OCI-LY7 (cell line): ENCODE measurements around the gene GDF10. TPM values are rescaled to one million over a fixed set of nuclear protein-coding genes. Genes with fewer than 3 reads are reported as not detected.

ENCODE experiments used
- BruUV-seq: library from RNA; stranded (reverse); fragments of 400-500 nt; replicated peaks from 2 replicates; lab custom pipeline; 2021; lab: Mats Ljungman, UMichigan
- CTCF ChIA-PET: fragments of 300-600 bp; sonication (Branson Sonifier 250); formaldehyde crosslinking; loops from one replicate; lab custom pipeline; 2022; ENCODE audit warnings: antibody characterized with exemption; ENCODE audit not compliant: unreplicated experiment; lab: Charles Lee
- POLR2A ChIA-PET: fragments of 300-600 bp; sonication (Branson Sonifier 250); formaldehyde crosslinking; loops from one replicate; lab custom pipeline; 2022; ENCODE audit warnings: antibody characterized with exemption; lab: Charles Lee
- DNase-seq: peaks from one replicate; pipeline ENCODE4 v3.0.0-alpha.2; 2015; ENCODE audit warnings: low spot score
- H2AFZ ChIP-seq: fragments of 200-600 bp; sonication (generic), shearing (Covaris generic); 2 replicates; pipeline ENCODE4 v1.6.1; 2014; ENCODE audit warnings: mild to moderate bottlenecking, antibody characterized with exemption, low read length, moderate library complexity
- H3K27ac ChIP-seq: fragments of 200-600 bp; sonication (generic); 2 replicates; pipeline ENCODE4 v1.5.1; 2014; ENCODE audit warnings: mixed run types, low read depth, mild to moderate bottlenecking, moderate library complexity, low read length, inconsistent platforms; ENCODE audit not compliant: poor library complexity, severe bottlenecking
- H3K36me3 ChIP-seq: fragments of 200-600 bp; sonication (generic); 2 replicates; pipeline ENCODE4 v1.6.1; 2014; ENCODE audit warnings: mild to moderate bottlenecking, antibody characterized with exemption, low read length, moderate library complexity, mixed read lengths; ENCODE audit not compliant: insufficient read depth
- H3K4me1 ChIP-seq: fragments of 200-600 bp; sonication (generic); 2 replicates; pipeline ENCODE4 v1.5.1; 2014; ENCODE audit warnings: mild to moderate bottlenecking, low read length; ENCODE audit not compliant: insufficient read depth, poor library complexity, severe bottlenecking
- H3K4me2 ChIP-seq: fragments of 200-600 bp; sonication (generic); 2 replicates; pipeline ENCODE4 v1.6.1; 2014; ENCODE audit warnings: mild to moderate bottlenecking, low read length
- H3K4me3 ChIP-seq: fragments of 200-600 bp; sonication (generic); 2 replicates; pipeline ENCODE4 v1.5.1; 2014; ENCODE audit warnings: mild to moderate bottlenecking, low read depth, low read length; ENCODE audit not compliant: poor library complexity, severe bottlenecking
- H3K79me2 ChIP-seq: fragments of 200-600 bp; sonication (generic); 2 replicates; pipeline ENCODE4 v1.6.1; 2016; ENCODE audit warnings: low read depth, mild to moderate bottlenecking, low read length, moderate library complexity, mixed read lengths; ENCODE audit not compliant: insufficient read depth
- H3K9me2 ChIP-seq: fragments of 200-600 bp; sonication (generic); 2 replicates; pipeline ENCODE4 v1.6.1; 2016; ENCODE audit warnings: mild to moderate bottlenecking, low read length, mixed read lengths; ENCODE audit not compliant: insufficient read depth
- H3K9me3 ChIP-seq: fragments of 200-600 bp; sonication (generic); 2 replicates; pipeline ENCODE4 v1.6.1; 2014; ENCODE audit warnings: mild to moderate bottlenecking, mixed run types, low read length, mixed read lengths
- H4K20me1 ChIP-seq: fragments of 200-600 bp; sonication (generic); 2 replicates; pipeline ENCODE4 v1.6.1; 2014; ENCODE audit warnings: mild to moderate bottlenecking, antibody characterized with exemption, low read length, moderate library complexity, mixed read lengths; ENCODE audit not compliant: insufficient read depth
- CTCF ChIP-seq: fragments of 200-600 bp; sonication (generic); conservative IDR thresholded peaks from 2 replicates; pipeline ENCODE4 v1.5.1; 2014; ENCODE audit warnings: mild to moderate bottlenecking, antibody characterized with exemption, low read length, moderate library complexity, mixed read lengths
- EZH2phosphoT487 ChIP-seq: fragments of 200-600 bp; sonication (generic); IDR thresholded peaks from 2 replicates; pipeline ENCODE4 v1.6.1; 2018; ENCODE audit warnings: low read depth, borderline replicate concordance, mild to moderate bottlenecking, mixed run types, antibody characterized with exemption, low read length, moderate library complexity, mixed read lengths
- intact Hi-C: fragments of 100-400 bp; cut with micrococcal nuclease; formaldehyde crosslinking; loops from one replicate; pipeline ENCODE4 v1.10.0; 2022; ENCODE audit not compliant: unreplicated experiment
- total RNA-seq, 2 experiments: library from RNA; depleted of rRNA in 1 of 2; stranded (reverse); fragments of >200 nt in 1 of 2; shearing (Covaris generic) in 1 of 2; gene quantifications; 2 replicates each; pipeline ENCODE4 v1.2.3, GENCODE V29; 2014 to 2022

GDF10 gene
- total RNA-seq, 2 experiments from 2014 or later: not detected

GRCh38 chr10:47351899-47352815, 52.2 kb downstream of the GDF10 start:
- H3K4me1 ChIP-seq: no peaks in the 10 kb centered on the region
- no peaks in the 10 kb centered on the region for H3K79me2 ChIP-seq
- H3K4me2 ChIP-seq: no peak overlapping the region
- intact Hi-C loops: no loop called here
- TF ChIP-seq EZH2phosphoT487 (no peak), CTCF (no peak)
- no peaks in the 10 kb centered on the region for H3K9me3 ChIP-seq
- H3K36me3 ChIP-seq: no peaks in the 10 kb centered on the region
- ChIA-PET POLR2A (no interaction called here), CTCF (no interaction called here)
- H2AFZ ChIP-seq: no peak overlapping the region
- no peak overlapping the region for H3K27ac ChIP-seq
- H3K4me3 ChIP-seq: no peak overlapping the region
- no peaks in the 10 kb centered on the region for H4K20me1 ChIP-seq
- H3K9me2 ChIP-seq: no peaks in the 10 kb centered on the region
- DNase-seq: no peak
- no TSS peak for BruUV-seq

- TF ChIP-seq CTCF (no peak), EZH2phosphoT487 (no peak)
- H4K20me1 ChIP-seq: no peaks in the 10 kb centered on the region
Observed at GRCh38 chr10:47353351-47353750, 53.4 kb downstream of the GDF10 start.

GRCh38 chr10:47354165-47354564, 54.2 kb downstream of the GDF10 start:
- H3K4me1 ChIP-seq: no peaks in the 10 kb centered on the region
- H3K4me2 ChIP-seq: no peak overlapping the region
- H3K36me3 ChIP-seq: no peaks in the 10 kb centered on the region
- no peaks in the 10 kb centered on the region for H3K9me2 ChIP-seq
- H3K4me3 ChIP-seq: no peak overlapping the region
- no peaks in the 10 kb centered on the region for H3K9me3 ChIP-seq
- H2AFZ ChIP-seq: no peak overlapping the region
- no TSS peak for BruUV-seq
- no peak for DNase-seq
- POLR2A ChIA-PET: no interaction called here
- intact Hi-C loops: no loop called here
- no peaks in the 10 kb centered on the region for H3K79me2 ChIP-seq
- H4K20me1 ChIP-seq: no peaks in the 10 kb centered on the region
- H3K27ac ChIP-seq: no peak overlapping the region
- TF ChIP-seq EZH2phosphoT487 (no peak), CTCF (no peak)
- CTCF ChIA-PET: no interaction called here

More at GRCh38 chr10:47353351-47353750, 53.4 kb downstream of the GDF10 start:
- Histone ChIP-seq H3K36me3 (no peaks in the 10 kb centered on the region), H3K79me2 (no peaks in the 10 kb centered on the region), H3K4me2 (no peak overlapping the region), H3K27ac (no peak overlapping the region), H3K4me3 (no peak overlapping the region), H3K9me3 (no peaks in the 10 kb centered on the region), H2AFZ (no peak overlapping the region), H3K4me1 (no peaks in the 10 kb centered on the region), H3K9me2 (no peaks in the 10 kb centered on the region)
- BruUV-seq: no TSS peak
- intact Hi-C loops: no loop called here
- ChIA-PET CTCF (no interaction called here), POLR2A (no interaction called here)
- DNase-seq: no peak
